ENCODE measurements around the gene OR52R1.
"Not testable (repeated sequence)": the region's sequence is repeated elsewhere in the genome, so short reads cannot be mapped to it uniquely, and the experiment has no call there.

OR52R1 gene

GRCh38 chr11:4804280-4804679 is at the start of gene OR52R1:
OR52R1 (minus strand) TSS chr11:4804380; CDS start chr11:4804380, 0 bp downstream.
- no peak for DNase-seq

- DNase-seq, result peak; percentile 1
These were observed 46.9 kb upstream of the OR52R1 start for GRCh38 chr11:4851033-4851432.

- DNase-seq, result no peak
These were observed 44.8 kb upstream of the OR52R1 start, which contains the start of gene OR51S1 for GRCh38 chr11:4848908-4849532. OR51S1 (minus strand) TSS chr11:4849208; CDS start chr11:4849208, 0 bp downstream.

GRCh38 chr11:4839851-4840549 is 35.8 kb upstream of the OR52R1 start:
- no peak for DNase-seq

- no peak for DNase-seq
These were observed 26.7 kb upstream of the OR52R1 start for GRCh38 chr11:4830909-4831308.

GRCh38 chr11:4830346-4830745 is 26.2 kb upstream of the OR52R1 start:
- no peak for DNase-seq

- peak; percentile 7 for DNase-seq
These were observed 22.2 kb upstream of the OR52R1 start for GRCh38 chr11:4826425-4826824.

GRCh38 chr11:4825132-4825531 is 21.0 kb upstream of the OR52R1 start:
- DNase-seq, result no peak

- no peak for DNase-seq
These were observed 16.8 kb upstream of the OR52R1 start, which contains the start of gene OR51F2 for GRCh38 chr11:4821021-4821420. OR51F2 (plus strand) TSS chr11:4821321; CDS start chr11:4821422, 101 bp downstream.

- DNase-seq, result no peak
These were observed 5.1 kb upstream of the OR52R1 start for GRCh38 chr11:4809246-4809645.

GRCh38 chr11:4808476-4808875 is 4.3 kb upstream of the OR52R1 start:
- no peak for DNase-seq

- DNase-seq, result not testable (repeated sequence)
These were observed 2.9 kb downstream of the OR52R1 start for GRCh38 chr11:4801316-4801715.

- DNase-seq, result no peak
These were observed 5.6 kb downstream of the OR52R1 start for GRCh38 chr11:4798427-4799183.

- no peak for DNase-seq
These were observed 7.0 kb downstream of the OR52R1 start for GRCh38 chr11:4797206-4797605.

- DNase-seq, result no peak
These were observed 21.7 kb downstream of the OR52R1 start for GRCh38 chr11:4782454-4782853.

GRCh38 chr11:4769838-4770237 is 34.3 kb downstream of the OR52R1 start, which contains the start of gene OR51F1:
OR51F1 (minus strand) TSS chr11:4769938; CDS start chr11:4769938, 0 bp downstream.
- DNase-seq, result no peak

- no peak for DNase-seq
These were observed 36.1 kb downstream of the OR52R1 start for GRCh38 chr11:4768094-4768493.

GRCh38 chr11:4766420-4767043 is 37.6 kb downstream of the OR52R1 start:
- no peak for DNase-seq

GRCh38 chr11:4763096-4763495 is 41.1 kb downstream of the OR52R1 start:
- no peak for DNase-seq
